Stomach smooth muscle (tissue), 2 donors: ENCODE measurements around the gene RNU1-4.
"Not testable (repeated sequence)": the region's sequence is repeated elsewhere in the genome, so short reads cannot be mapped to it uniquely, and the experiment has no call there.

Experiments
- H3K27ac ChIP-seq: one replicate; pipeline ENCODE4 v1.7.0; 2013; ENCODE audit warnings: mild to moderate bottlenecking, low read length, inconsistent platforms
- H3K27me3 ChIP-seq, 2 donors: one replicate each; pipeline ENCODE4 v1.7.0; 2013; ENCODE audit warnings: low read length in 2 of 2; ENCODE audit not compliant: insufficient read depth in 2 of 2, control insufficient read depth in 1 of 2
- H3K36me3 ChIP-seq, 2 donors: one replicate each; pipeline ENCODE4 v1.7.0; 2013; ENCODE audit warnings: low read length in 2 of 2; ENCODE audit not compliant: control insufficient read depth in 2 of 2, insufficient read depth in 2 of 2
- H3K4me1 ChIP-seq: one replicate; pipeline ENCODE4 v1.7.0; 2013; ENCODE audit warnings: low read length; ENCODE audit not compliant: control insufficient read depth, insufficient read depth
- H3K4me3 ChIP-seq, 2 donors: one replicate each; pipeline ENCODE4 v1.7.0; 2013; ENCODE audit warnings: low read length in 2 of 2
- H3K9ac ChIP-seq, 2 donors: one replicate each; pipeline ENCODE4 v1.7.0; 2013; ENCODE audit warnings: low read length in 2 of 2, mild to moderate bottlenecking in 1 of 2
- H3K9me3 ChIP-seq, 2 donors: one replicate each; pipeline ENCODE4 v1.7.0; 2013; ENCODE audit warnings: low read length in 2 of 2; ENCODE audit not compliant: control insufficient read depth in 2 of 2
- donor health status: healthy.
- donor health status: Pancreatic carcinoma.

The RNU1-4 gene

GRCh38 chr1:16774773-16775172 is 34.5 kb downstream of the RNU1-4 start:
- H3K27me3 ChIP-seq, H3K27ac ChIP-seq, H3K9ac ChIP-seq, H3K9me3 ChIP-seq, H3K4me1 ChIP-seq, H3K4me3 ChIP-seq, H3K36me3 ChIP-seq: not testable (repeated sequence)

- not testable (repeated sequence) for H3K4me3 ChIP-seq, H3K27me3 ChIP-seq, H3K4me1 ChIP-seq, H3K9ac ChIP-seq, H3K27ac ChIP-seq, H3K36me3 ChIP-seq, H3K9me3 ChIP-seq
Measured at GRCh38 chr1:16775290-16775689, 35.0 kb downstream of the RNU1-4 start.

DNA sequence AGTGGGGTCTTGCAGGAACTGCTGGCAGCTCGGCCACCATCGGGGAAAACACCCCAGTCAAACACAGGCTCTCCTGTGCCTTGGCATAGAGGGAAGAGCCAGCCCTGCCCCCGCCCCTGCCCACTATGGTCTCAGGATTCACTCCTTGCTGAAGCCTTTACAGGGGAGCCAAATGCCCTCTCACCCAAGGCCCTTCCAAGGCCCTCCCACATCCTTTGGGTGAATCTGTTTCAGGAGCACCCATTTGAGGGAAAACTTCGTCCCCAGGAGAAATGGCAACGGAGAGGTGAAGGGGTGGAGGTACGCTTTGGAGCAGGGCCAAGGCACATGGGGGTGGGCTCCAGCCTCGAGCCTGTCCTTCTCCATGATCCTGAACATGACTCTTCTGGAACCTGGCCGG is 35.9 kb downstream of the RNU1-4 start:
- H3K4me1 ChIP-seq, H3K27me3 ChIP-seq, H3K9me3 ChIP-seq, H3K9ac ChIP-seq, H3K4me3 ChIP-seq, H3K27ac ChIP-seq, H3K36me3 ChIP-seq: not testable (repeated sequence)

DNA sequence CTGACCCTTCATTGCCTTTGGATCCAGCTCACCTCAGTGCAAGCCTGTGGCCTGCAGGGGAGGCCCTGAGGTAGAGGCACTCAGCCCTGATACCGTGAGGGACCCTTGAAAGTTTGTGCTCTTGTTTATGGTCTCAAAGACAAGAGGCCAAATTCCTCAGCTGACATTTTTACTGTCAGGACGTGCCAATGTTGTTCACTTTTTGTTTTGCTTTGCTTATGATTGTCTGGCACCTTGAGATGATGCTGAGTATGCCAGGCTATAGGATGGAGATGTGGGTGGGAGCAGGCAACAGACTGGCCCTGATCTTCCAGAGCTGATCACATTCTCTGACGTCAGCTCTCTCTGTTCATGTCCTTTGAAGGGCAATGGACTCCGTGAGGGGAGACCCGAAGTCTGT is 36.5 kb downstream of the RNU1-4 start:
- H3K9ac ChIP-seq, H3K27ac ChIP-seq, H3K4me3 ChIP-seq, H3K36me3 ChIP-seq, H3K9me3 ChIP-seq, H3K4me1 ChIP-seq, H3K27me3 ChIP-seq: not testable (repeated sequence)

DNA sequence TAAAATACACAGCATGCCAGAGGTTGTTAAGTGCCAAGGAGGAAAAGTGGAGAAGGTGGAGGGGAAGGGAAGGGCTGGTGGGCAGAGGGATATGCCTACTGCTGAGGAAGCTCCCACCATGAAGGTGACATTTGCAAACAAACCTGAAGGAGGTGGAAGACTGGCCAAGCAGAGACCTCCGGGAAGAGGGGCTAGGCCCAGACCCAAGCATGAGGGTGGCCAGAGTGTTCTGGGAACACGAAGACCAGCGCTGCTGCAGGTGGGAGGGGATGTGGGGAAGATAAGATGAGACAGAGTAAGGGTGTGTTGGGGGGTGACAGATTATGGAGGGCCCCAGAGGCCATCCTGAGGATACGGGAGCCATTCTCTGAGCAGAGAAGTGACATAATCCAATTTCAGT is 37.5 kb downstream of the RNU1-4 start:
- H3K9me3 ChIP-seq, H3K27me3 ChIP-seq, H3K4me3 ChIP-seq: not testable (repeated sequence)

DNA sequence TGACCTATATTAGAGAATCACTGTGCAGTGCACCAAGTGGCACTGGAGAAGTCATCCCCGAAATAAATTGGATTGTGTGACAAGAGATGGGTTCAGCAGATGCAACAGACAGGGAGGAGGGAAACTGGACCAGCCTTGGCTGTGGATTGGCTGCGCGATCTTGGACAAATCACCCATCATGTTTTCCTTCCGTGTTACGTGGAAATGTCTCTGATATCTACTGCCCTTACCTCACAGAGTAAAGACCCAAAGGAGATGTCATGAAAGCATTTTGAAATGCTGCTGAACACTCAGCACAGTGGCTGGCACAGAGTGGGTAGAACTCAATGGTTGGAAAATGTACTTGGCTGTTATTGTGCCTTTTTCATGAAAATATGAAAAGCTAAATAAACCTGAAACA is 39.2 kb downstream of the RNU1-4 start:
- not testable (repeated sequence) for H3K27me3 ChIP-seq, H3K4me3 ChIP-seq, H3K9ac ChIP-seq, H3K27ac ChIP-seq, H3K9me3 ChIP-seq, H3K36me3 ChIP-seq, H3K4me1 ChIP-seq

More for the DNA sequence above, 37.5 kb downstream of the RNU1-4 start:
- H3K4me1 ChIP-seq, H3K9ac ChIP-seq, H3K27ac ChIP-seq, H3K36me3 ChIP-seq: not testable (repeated sequence)

GRCh38 chr1:16781033-16781432 is 40.7 kb downstream of the RNU1-4 start:
- H3K27ac ChIP-seq, H3K4me1 ChIP-seq, H3K27me3 ChIP-seq, H3K36me3 ChIP-seq, H3K9ac ChIP-seq, H3K9me3 ChIP-seq, H3K4me3 ChIP-seq: not testable (repeated sequence)

DNA sequence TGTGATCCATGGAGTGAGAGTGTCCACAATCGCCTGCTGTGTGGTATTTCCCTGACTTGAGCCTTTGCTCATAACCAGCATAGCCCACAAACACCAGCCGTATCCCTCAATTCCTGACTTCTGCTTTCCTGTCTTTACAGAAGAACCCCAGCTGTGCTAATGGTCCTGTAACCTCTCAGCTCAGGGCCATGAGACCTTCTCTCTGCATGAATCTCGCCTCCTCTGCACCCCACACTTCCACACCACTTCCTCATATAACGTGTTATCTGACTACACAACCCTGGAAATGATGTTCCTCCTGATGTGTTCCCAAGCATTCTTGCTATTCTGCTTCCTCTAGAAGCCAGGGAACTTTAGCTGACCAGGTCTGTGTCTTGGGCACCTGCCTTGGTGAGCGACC is 41.3 kb downstream of the RNU1-4 start:
- not testable (repeated sequence) for H3K4me1 ChIP-seq, H3K9ac ChIP-seq, H3K9me3 ChIP-seq, H3K4me3 ChIP-seq, H3K27ac ChIP-seq, H3K27me3 ChIP-seq, H3K36me3 ChIP-seq

DNA sequence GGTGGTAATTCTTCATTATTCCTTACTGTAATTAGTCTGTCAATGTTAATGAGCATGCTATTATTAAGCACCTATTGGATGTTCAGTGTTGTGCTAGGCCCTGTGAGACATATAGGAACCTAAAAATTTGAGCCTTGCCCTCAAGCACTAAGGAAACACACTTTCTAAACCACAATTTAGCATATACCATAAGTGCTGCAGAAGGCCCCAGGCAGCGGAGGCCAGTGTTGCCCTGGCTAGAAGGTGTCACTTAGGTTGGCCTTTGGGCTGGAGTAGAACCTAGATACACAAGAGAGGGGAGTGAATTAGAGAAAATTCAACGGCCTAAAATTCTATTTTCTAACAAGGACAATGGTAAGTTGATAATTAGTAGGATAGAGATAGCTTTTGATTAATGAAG is 44.6 kb downstream of the RNU1-4 start:
- H3K27ac ChIP-seq, H3K4me3 ChIP-seq, H3K9ac ChIP-seq, H3K36me3 ChIP-seq, H3K4me1 ChIP-seq, H3K9me3 ChIP-seq, H3K27me3 ChIP-seq: not testable (repeated sequence)

DNA sequence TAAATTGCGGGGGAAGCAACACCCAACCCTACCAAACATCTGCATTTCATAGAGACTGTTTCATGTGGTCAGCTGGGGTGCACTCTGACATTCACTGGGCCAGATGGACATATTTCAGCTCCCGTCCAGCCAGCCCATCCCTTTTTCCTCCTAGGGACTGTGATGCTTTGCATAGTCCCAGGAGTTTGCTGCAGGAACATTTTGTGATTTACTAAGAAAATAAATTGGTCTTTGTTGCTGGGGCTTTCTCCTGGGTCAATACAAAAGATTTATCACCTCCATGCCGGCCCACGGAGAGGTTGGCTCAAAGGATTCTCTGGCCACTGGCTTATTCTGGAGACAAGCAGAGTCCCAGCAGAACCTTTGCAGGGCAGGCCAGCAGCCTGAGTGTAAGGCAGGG is 46.0 kb downstream of the RNU1-4 start:
- not testable (repeated sequence) for H3K4me1 ChIP-seq, H3K9ac ChIP-seq, H3K27me3 ChIP-seq, H3K36me3 ChIP-seq, H3K27ac ChIP-seq, H3K9me3 ChIP-seq, H3K4me3 ChIP-seq

GRCh38 chr1:16787175-16787574 is 46.9 kb downstream of the RNU1-4 start:
- not testable (repeated sequence) for H3K9ac ChIP-seq, H3K9me3 ChIP-seq, H3K4me1 ChIP-seq, H3K36me3 ChIP-seq, H3K27ac ChIP-seq, H3K4me3 ChIP-seq, H3K27me3 ChIP-seq

GRCh38 chr1:16787711-16788110 is 47.4 kb downstream of the RNU1-4 start:
- H3K4me1 ChIP-seq, H3K9ac ChIP-seq, H3K27ac ChIP-seq, H3K9me3 ChIP-seq, H3K27me3 ChIP-seq, H3K4me3 ChIP-seq, H3K36me3 ChIP-seq: not testable (repeated sequence)
